NCI-H1417 (cell line): Measurements from ENCODE around the gene BLACAT1.
A peak's percentile ranks its signal among the peaks of the same experiment; 100 is the strongest.
"Not testable (repeated sequence)": the region's sequence is repeated elsewhere in the genome, so short reads cannot be mapped to it uniquely, and the experiment has no call there.

Source experiments
- DNase-seq, 3 experiments: peaks; one replicate each; lab custom pipeline; 2025; lab: John Stamatoyannopoulos, UW

Gene BLACAT1

DNA sequence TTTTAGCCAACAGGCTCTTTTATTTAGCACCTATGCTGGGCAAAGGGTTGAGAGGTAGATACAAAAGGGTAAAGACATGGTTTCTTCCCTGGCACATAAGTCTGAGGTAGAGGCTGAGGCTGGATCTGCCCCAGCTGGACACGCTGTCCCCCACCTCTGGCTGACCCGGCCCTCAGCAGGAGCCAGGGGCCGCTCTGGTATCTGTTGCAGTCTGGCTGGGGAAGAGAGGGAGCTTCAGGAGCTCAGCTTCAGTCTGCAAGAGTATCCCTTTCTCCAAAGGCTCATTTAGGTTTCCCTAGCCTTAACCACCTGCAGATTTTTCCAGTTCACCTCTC lies 14.2 kb downstream of the BLACAT1 start:
- no peak for DNase-seq

DNA sequence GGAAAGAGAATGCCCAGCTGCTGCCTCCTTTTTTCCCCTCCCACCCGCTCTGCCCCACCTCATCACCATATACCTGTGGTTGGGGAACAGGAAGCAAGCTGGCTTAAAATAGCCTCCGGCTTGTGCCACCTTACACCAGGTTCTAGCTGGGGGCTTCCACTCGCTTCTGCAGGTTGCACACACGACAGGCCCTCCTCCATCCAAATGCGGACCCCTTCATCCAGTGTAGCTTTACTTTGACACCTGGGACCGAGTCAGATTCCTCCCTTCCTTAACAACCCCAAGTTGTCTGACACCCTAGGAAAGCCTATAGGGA lies 14.6 kb downstream of the BLACAT1 start:
- DNase-seq, result peak in 1 of 3 experiments; percentile 43

DNA sequence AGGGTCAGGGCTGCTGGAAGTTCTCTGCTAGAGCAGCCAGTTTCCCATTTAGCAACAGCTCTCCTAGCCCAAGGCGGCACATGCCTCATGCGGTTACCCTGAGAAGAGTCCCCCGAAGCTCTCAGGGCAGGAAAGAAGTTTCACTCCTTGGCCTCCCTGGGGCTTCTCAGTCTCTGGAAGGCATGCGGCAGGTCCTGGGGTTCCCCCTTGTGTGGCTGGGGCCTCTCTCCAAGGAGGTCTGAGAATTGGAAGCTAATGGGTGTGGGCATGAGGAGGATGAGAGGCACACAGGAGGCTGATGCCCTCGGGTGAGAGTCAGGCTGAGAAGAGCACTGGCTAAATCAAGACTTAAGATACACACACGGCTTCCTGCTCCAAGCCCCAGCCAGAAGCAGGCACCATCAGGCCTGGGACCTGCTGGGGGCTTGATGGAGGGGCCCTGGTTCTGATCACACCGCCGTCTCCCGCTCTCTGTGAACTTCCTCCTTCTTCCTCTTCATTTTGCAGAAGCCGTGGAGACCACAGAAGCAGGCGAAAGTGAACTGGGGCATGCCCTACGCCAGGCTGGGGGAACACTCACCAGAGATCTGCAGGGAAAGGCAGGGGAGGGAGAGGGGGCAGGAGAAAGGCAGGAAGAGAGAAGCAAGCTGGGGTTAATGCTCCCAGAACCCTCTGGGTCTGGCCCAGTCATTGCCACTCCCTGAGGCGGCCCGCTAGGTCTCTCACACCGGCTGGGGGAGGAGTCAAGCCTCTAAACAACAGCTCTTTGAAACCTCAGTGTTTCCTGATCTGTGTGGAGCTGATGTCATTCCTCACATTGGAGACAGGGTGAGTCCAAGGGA lies 15.1 kb downstream of the BLACAT1 start:
- DNase-seq, result peak in 1 of 3 experiments; percentile 98

DNA sequence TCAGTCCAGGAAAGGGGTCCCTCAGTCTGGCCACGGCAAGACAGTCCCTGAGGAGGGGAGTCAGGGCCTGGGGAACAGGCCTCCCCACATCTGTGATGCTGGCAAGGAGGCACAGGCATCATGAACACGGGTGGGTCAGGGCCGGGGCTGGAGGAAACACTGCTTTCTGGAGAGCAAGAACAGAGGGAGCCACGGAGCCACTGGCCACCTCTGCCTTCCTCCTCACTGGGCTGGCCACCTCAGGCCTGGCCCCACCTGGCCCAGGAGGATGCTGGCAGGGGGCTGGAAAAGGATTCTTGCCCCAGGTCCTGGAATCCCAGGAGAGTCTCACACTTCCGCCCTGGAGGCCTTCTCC lies 15.7 kb downstream of the BLACAT1 start:
- no peak for DNase-seq

DNA sequence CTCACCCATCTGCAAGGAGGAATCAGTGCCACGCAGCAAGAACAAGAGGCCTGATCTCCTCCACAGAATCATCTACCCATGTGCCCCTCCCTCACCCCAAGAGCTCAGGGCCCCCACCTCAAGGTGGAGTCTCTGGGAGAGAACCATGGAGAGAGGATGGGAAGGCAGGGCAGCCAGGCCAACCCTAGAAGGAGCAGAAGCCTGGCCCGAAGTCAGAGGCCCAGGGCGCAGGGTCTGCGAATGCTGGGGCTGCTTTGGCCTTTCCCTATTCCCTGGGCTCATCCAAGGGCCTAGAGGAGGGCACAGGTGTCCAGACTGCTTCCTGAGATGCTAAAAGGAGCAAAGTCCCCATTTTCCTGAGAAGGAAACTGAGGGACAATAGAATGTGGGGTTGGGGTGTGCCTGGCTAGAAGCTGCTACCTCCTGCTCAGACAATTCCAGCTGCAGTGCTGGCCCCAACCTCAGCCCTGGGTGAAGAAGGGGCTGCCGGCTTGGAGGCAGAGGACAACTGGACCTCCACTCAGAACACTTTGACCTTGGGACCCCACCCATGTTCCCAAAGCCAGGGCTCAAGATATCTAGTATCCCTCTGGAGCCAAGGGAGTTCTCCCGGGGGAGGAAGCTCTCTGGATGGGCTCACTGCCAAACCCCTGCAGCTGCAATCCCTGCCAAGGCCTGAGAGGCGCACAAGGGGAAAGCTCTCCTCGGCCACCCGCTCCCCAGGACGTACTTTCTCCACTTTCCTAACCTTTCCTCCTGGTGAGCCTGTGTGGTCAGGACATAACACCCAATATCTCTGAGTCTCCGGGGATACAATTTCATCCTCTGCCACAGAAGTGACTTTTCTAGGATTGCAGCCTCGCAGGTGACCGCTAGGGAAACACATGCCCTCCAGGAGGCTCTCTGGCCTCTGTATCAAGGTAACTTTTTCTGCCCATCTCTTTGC lies 17.4 kb downstream of the BLACAT1 start:
- peak; percentile 51 to 93 (median 68) for DNase-seq

DNA sequence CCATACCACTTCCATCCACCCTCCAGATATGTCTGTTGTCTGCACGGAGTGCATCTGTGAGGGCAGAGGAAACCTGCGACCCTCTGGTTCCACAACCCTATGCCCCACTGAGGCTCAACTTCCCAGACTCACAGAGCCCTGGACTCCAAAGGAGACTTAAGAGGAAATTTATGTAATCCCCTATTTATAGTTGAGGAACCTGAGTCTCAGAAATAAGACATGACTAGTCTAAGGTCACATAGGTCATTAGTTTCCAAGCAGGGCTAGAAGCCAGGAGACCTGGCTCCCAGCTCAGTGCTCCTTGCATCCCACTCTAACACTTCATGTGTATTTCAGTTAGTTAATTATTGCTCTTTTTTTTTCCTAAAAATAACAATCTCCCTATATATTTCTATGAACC lies 18.3 kb downstream of the BLACAT1 start:
- no peak for DNase-seq

DNA sequence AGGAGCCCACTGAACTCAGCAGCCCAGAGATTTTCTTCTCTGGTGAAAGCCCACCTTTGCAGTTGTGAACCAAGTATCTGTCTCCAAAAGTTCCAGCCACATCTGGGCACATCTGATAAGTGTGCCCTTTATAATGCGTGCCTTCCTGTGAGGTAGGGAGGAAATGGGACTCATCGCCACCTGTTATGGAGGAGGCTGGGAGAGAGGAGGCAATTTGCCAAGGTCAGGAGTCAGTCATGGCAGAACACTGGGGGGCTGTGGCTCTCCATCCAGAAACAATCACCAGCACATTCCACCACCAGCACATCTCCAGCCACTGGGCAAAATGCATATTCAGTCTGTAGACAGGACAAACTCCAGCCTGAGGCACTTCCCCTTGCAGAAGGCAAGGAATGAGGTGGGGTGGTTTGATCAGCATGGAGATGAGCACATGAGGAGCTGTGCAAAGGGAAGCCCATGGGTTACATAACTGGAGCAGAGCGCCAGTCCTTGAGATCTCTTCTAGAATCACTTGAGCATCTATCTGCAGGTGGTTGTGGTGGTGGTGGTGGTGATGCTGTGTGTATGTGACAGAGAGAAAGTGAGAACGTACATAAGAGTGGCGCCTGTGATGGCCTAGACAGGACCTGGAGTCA lies 19.0 kb downstream of the BLACAT1 start:
- peak in 1 of 3 experiments; percentile 56 for DNase-seq

DNA sequence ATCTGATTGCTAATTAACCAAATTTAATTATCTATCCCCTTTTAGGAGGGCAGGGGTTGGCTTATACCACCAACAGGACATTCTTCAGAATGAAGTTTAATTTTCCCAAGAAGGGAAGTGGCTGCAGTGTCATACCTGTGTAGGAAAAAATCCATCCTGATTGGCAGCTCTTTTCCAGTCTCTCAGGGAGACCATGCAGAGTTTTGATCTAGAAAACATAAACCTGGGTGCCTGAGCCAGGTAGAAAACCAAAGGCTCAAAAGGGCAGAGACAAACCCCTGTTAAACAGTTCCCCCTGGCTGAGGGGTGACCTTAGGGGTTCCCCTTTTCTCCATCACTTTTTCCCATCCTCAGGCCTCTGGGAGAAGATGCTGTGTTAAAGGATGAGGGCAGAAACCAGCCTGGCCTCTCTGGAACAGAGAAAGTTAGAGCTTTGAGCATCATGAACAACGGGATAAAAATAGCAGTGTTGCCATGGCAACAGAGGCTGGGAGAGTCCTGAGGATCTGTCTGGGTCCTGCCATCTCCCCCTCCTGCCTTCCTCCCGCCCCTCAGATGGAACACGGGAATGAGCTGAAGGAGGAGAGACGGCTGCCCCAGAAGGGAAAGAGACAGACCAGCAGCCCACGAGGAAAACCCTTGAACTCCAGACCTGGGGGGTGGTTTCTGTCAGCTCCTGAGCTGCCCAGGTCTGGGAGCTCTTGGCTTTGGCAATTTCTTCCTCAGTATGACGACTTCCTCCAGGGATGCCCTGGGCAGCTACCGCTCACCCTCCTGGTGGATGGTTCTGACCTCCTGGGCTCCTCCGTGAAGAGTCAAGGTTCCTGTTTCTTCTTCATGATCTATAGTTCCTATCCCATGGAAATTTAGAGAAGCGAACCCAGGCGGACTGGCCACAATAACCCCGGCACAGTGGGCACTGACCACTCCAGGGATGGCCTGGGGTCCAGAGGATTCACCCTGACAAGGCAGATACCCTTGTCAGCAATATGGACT lies 20.0 kb downstream of the BLACAT1 start:
- DNase-seq, result peak; percentile 72 to 91 (median 85)

DNA sequence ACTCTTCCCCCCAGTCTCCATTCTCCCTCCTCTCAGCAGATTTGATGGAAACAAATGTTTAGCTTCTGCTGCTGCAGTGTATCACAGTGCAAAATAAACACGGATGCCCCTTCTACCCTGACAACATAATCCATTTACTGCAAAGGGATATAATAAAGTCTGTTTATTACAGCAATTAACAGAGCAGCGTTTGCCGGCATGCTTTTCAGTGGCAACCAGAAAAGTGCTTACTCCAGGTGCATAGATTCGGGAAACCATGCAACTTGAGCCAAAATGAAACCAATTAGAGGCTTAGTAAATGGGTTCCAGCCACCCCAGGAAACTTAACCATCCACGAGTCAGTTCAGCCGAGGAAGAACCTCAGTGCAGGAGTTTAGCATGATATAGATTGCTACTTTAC lies 21.1 kb downstream of the BLACAT1 start:
- peak; percentile 61 to 93 (median 68) for DNase-seq

DNA sequence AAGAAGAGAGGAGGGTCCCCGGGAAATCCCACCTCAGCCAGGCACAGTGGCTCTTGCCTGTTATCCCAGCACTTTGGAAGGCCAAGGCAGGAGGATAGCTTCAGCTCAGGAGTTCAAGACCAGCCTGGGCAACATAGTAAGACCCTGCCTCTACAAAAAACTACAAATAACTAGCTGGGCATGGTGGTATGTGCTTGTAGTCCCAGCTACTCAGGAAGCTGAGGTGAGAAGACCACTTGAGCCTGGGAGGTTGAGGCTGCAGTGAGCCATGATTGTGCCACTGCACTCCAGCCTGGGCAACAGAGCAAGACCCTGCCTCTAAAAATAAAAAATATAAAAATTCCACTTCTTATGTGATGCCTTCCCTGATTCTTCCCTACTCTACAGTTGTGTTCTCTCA lies 23.2 kb downstream of the BLACAT1 start:
- DNase-seq, result not testable (repeated sequence)

DNA sequence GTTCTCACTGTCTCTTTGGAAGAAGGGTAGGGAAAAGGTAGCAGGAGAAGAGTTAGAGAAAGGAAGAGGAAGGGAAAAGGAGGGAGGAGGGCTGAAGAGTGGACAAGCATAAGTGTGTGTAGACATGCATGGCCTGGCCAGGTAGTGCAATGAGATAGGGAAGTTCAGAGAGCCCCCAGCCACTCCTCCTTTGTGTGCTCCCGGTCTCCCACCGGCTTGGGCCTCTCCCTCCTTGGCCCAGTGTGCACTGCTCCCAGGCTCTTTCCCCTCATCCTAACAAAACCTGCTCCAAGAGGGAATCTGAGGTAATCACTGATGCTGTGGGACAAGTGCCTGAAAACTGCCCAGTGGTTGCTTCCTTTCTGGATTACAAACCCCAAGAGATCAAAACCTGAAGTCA lies 23.7 kb downstream of the BLACAT1 start:
- DNase-seq, result no peak

DNA sequence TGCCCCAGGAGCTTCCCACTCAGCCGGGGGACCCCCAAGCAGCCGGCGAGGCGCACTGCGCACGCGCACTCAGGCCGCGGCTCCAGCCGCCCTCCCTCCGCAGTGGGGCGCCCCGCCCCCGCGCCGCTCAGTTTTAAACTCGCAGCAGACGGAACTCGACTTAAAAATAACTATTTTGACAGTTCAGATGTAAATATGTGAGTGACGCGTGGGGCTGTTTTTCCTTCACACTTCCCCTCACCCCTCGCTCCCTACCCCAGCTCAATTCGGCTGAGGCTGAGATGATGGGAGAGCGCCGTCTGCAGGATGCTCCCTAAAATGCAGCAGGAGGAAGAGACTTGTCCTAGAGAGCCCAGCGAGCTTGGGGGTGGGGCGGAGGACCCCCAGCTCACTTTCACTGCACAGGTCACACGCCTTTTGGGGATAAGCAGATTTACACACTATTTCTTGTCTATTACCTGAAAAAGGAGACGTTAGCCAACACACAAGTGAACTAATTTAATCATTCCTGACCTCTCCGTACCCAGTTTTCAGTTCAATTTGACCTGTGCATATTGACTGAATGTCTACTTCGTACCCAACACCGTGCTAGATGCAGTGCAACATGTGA lies 25.0 kb downstream of the BLACAT1 start:
- peak in 1 of 3 experiments; percentile 85 for DNase-seq

DNA sequence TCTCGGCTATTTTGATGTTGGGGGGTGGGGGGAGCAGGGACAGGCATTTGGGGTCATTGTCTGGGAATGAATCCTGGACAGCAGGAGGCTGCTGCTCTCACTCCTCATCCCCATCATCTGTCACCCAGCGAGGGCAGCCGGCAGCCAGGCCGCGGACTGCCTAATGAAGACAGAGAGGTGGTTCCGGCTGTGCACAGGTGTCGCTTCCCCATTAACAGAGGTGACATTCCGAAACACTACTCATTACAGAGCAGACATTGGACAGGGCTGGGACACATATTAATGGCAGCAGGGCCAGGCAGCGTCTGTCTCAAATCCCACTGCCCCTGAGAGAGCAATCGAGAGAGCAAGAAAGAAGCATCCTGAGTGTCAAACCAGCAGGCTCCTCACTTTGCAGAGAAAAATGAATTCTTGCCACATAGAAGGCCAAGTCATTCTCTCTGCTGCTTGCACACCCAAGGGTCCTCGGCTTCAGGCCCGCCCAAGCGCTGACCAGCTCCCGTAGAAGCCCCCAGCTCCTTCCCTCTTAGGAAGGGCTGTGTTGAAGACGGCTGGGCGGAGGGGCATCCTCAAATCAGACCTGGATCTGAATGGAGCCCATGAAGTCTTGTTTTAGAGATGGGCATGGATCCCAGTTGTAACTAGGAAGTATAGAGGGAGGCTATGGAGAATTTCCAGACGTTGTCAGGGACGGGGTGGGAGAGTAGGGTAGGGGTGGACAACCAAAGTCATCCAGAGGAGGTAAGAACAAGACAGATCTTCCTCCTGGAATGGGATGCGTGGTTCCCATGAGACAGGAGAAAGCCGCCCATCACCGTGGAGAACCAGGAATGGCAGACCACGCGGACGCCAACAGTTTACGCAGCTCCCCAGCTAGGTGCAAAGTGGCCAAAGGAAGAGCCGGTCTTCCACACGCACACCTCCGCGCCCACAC lies 25.8 kb downstream of the BLACAT1 start:
- no peak for DNase-seq

DNA sequence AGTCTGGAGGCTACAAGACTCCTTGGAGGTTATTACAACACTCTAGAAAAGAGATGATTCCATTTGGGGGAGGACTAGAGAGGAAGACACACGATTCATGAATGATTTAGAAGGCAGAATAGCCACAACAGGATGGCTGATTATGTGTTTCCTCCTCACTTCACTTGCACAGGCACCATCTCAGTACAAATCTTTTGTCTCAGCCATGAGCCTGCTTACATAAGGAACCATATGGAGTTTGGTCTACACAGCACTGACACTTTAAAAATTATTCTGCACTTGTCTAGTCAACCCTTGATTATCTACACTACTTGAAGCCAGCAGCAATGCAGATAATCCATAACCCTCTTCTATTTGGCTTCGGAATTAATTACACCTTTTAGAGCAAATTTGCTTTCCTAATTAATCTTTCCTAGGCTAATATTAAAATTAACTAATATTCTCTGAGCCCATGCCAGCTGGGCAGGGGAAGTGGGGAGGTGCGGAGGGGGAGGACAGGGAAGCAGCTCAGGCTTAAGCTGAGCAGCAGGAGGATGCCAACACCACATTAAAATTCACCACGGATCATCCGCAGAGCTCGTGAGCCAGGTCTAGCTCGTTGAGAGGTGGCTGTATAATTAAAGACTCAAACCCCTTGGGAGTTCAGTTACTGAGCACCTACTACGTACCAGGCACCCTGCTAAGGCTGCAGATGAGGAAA lies 30.8 kb downstream of the BLACAT1 start:
- peak in 2 of 3 experiments; percentile 49 to 78 for DNase-seq

DNA sequence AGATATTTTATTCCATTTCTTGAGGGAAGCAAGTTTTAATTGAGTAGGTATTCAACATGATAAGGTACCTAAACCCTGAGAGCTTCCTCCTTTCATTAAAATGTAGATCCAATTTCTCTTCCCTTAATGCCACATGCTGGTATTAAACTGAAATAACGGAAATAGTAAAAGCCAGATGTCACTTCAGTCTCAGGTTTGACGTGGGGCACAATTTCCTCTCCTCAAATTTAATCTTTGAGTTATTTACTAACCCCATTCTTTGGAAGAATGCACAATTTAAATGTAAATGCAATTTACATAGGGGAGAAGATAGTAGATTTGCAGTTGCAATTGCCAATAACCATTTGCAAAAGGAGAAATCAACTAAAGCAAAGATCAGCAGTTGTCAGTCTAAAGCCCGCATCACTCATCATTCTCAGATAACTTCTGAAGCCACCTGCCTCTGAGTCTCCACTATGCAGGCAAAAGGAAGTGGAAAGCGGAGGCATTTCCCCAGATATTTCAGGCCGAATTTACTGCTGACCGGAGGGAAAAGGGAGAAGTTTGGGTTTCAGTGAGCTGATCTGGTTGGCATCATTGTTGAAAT lies 31.9 kb downstream of the BLACAT1 start:
- no peak for DNase-seq

DNA sequence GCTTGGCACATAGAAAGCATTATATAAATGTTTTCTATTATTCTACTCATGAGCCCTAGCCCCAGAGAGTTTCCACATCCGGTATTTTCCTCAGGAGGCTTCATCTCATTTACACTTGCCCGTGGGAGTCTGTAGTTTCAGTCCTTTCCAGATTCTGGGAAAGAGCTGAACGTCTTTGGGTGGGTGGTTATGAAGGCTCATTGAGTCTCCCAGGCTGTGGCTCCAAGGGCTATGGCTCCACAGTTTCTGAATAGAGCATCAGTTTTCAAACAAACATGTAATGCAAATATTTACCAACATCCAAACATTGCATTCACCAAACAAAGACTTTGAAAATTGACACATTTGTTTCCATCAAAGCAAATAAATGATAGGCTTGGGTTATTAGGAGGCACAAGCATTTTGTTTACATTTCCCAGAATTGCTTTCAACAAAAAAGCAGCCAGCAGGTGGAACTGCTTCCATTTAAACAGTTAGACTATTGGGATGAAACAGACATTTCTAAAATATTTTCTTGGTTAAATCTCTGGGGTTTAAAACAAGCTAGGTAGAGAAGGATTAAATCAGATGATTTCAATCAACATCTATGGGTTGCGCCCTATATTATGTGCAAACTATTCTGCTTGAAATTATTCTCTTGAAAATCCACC lies 32.7 kb downstream of the BLACAT1 start:
- DNase-seq, result peak; percentile 41 to 80 (median 67)

DNA sequence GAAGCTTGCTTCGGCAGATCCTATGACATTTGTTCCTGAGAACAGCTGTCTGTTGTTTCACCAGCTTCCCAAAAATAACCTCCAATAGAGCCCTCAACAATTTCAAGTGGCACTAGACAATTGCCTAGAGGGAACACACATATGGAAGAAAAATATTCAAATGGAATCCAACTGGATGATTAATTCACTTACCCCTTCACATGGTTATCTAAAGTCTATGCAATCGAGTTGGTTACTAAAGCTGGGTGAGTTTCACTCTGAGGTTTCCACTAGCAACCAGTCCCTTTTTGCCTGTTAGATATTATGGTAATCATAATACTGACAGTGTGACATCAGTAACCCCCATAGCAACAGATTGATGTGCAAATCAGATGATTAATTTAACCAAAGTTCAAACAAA lies 34.0 kb downstream of the BLACAT1 start, which contains the start of gene LEMD1:
Gene LEMD1 (minus strand): TSS at position 259 of the 400 bp plus-strand sequence. CDS start 1,520 bp downstream, outside the sequence.
- peak in 2 of 3 experiments; percentile 72 to 99 for DNase-seq

DNA sequence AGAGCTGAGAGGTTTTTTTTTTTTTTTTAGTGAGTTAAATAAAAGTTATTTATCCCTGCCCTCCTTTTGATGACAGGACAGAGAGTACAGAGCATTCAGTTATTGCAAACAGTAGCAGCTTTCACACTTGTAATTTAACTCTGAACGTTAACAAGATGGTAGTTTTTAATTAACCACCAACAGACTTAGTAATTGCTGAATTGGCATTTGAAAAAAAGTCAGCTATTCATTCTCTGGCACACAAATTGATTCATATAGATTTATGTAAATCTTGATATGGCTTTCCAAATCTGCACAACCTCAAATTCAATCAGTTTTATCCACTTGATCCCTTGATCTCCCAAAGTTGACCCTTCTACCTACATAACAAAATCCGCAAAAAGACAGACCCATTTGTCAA lies 34.9 kb downstream of the BLACAT1 start:
- no peak for DNase-seq
